Right cardiac atrium (tissue), 5 donors: ENCODE results near the gene CLPTM1L. TPM values are rescaled to one million over a fixed set of nuclear protein-coding genes. Genes with fewer than 3 reads are reported as not detected.
A peak's percentile ranks its signal among the peaks of the same experiment; 100 is the strongest.
"Not testable (repeated sequence)": the region's sequence is repeated elsewhere in the genome, so short reads cannot be mapped to it uniquely, and the experiment has no call there.

Source experiments
- ATAC-seq, 2 donors: fragments of 200-7000 bp; cut with Tn5 transposase; one replicate each; pipeline versions ENCODE4 v1.8.0 to v1.9.1; 2020; ENCODE audit warnings: moderate library complexity in 2 of 2, mild to moderate bottlenecking in 1 of 2
- DNase-seq, 3 donors: peaks; one replicate each; pipeline ENCODE4 v3.0.0-alpha.2; 2020
- H3K27ac ChIP-seq: one replicate; pipeline ENCODE4 v1.5.1; 2013; ENCODE audit warnings: mild to moderate bottlenecking, low read length, control low read depth, moderate library complexity
- H3K27me3 ChIP-seq: one replicate; pipeline ENCODE4 v1.6.1; 2013; ENCODE audit not compliant: control insufficient read depth, insufficient read depth
- H3K4me1 ChIP-seq: one replicate; pipeline ENCODE4 v1.6.1; 2013; ENCODE audit warnings: low read length; ENCODE audit not compliant: control insufficient read depth, insufficient read depth
- H3K4me3 ChIP-seq: one replicate; pipeline ENCODE4 v1.5.1; 2013; ENCODE audit warnings: low read length, control low read depth
- H3K9me3 ChIP-seq: one replicate; pipeline ENCODE4 v1.6.1; 2013; ENCODE audit warnings: low read length; ENCODE audit not compliant: control insufficient read depth
- WGBS: extraction: QIAGEN DNeasy Blood & Tissue Kit; methylation state at CpG from one replicate; pipeline ENCODE4 v1.1.7; 2013; 5-methylcytosine and 5-hydroxymethylcytosine counted together
- intact Hi-C, 4 donors: fragments of 100-400 bp; cut with DNase I; formaldehyde crosslinking; loops; one replicate each; pipeline versions ENCODE4 v1.11.0 to v1.14.0; 2022 to 2023
- polyA plus RNA-seq: library from polyadenylated mRNA; stranded (reverse); fragments of 200-250 nt; gene quantifications from one replicate; pipeline ENCODE4 v1.2.3, GENCODE V29; 2013
- total RNA-seq, 4 donors: library from RNA; stranded (reverse); fragmentation: NEBNext Ultra II Directional; extraction: Animal tissue kit (Norgen Biotek cat#: 25700); gene quantifications; one replicate each; pipeline ENCODE4 v1.2.1, GENCODE V29; 2021
- donor health status: healthy with polysubstance abuse.
- donor health status: DM: no; HTN: yes; CAD: no.
- donor health status: DM: no; HTN: no; CAD: no.
- donor health status: DM: no; HTN: yes; CAD: no; lungs with severe emphysema.
- donor health status: DM: yes; HTN: yes; CAD: no.

Gene CLPTM1L
- total and polyA plus RNA-seq, 5 donors = 43.9 to 62.7 (median 47.5) TPM

DNA sequence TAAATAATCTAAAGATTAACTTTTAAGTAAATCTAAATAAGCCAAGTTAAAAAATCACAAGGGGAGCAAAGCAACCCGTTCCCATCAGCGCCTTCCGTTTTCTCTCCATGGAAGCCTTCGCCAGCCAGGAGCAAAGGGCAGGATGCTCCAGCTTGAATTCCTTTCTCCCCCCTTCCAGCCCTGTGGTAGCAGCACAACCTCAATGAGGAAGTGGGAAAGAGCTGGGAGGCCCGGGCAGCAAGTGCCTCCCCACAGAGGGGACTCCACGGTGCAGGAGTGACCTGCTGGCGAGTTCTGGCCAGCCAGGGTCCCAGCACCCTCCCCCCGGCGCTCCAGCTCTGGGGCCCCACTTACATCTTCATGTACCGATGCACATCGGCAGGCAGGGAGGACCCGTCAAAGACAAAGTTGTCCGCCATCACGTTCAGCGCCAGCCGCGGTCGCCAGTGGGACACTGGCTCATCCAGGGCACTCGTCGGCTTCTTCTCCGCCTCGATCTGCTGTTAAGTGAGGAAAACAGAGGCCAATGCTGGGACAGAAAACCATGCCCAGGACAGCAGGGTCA, 6.3 kb downstream of the CLPTM1L start:
- Histone ChIP-seq H3K27me3 (no peaks in the 10 kb centered on the region), H3K27ac (no peak overlapping the region), H3K4me1 (no peaks in the 10 kb centered on the region), H3K9me3 (no peaks in the 10 kb centered on the region), H3K4me3 (no peak overlapping the region)
- intact Hi-C loops = no loop called here
- DNase-seq = peak in 2 of 3 donors; percentile 39 to 45
- ATAC-seq = no peak
- 92% methylated on average over 22 of the region's 22 CpGs for WGBS

DNA sequence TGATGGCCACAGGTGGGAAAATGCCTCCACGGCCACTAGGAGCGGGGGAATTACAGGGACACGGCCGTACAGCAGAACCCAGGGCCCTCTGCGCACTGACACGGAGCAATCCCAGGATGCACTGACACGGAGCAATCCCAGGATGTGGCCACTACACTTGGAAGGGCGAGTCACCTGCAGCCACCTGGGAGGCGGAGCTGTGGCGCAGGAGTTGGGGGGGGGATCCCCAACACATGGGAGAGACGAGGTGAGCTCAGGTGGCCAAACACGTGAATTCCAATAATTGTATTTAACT, 6.8 kb downstream of the CLPTM1L start:
- WGBS = 94% methylated on average over 12 of the region's 12 CpGs
- no peaks in the 10 kb centered on the region for H3K27me3 ChIP-seq
- DNase-seq (peak in 2 of 3 donors; percentile 30 to 34), ATAC-seq (no peak)
- intact Hi-C loops = no loop called here
- H3K4me1 ChIP-seq = no peaks in the 10 kb centered on the region
- no peaks in the 10 kb centered on the region for H3K9me3 ChIP-seq
- H3K27ac ChIP-seq = no peak overlapping the region
- no peak overlapping the region for H3K4me3 ChIP-seq

DNA sequence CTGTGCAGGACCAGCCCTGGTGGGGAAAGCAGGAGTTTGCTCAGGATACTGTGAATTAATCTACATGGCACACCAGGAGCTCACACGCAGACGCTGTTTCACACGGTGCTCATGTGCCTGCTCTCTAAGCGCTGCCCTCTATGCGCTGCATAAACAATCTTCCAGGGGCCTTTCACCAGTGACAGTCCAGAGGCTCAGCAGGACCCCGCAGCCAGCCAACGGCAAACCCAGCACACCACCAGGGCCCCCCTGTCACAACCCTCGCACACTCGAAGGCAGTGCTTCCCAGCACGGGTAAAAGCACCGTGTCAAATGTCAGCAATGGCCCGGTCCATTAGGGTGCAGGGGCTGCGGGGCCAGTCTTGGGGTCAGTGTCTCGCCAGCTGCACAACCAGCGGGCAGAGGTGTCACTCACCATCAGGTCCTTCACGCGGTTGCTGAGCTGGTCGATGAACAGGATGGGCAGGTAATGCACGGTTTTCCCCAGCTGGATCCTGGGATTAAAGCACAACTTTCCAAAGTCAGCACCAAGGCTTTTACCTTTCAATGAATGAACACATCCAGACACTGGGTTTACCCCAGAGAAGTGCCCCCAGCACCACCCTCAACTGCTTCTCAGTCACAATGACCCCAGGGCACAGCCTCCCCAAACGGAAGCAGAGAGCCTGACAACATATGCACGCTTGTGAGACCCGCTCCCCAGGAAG, 7.3 kb downstream of the CLPTM1L start:
- Histone ChIP-seq H3K9me3 (no peaks in the 10 kb centered on the region), H3K4me1 (no peaks in the 10 kb centered on the region), H3K27ac (no peak overlapping the region), H3K4me3 (no peak overlapping the region), H3K27me3 (no peaks in the 10 kb centered on the region)
- intact Hi-C loops = no loop called here
- ATAC-seq (no peak), DNase-seq (peak in 2 of 3 donors; percentile 17 to 35)
- 90% methylated on average over 22 of the region's 22 CpGs for WGBS

DNA sequence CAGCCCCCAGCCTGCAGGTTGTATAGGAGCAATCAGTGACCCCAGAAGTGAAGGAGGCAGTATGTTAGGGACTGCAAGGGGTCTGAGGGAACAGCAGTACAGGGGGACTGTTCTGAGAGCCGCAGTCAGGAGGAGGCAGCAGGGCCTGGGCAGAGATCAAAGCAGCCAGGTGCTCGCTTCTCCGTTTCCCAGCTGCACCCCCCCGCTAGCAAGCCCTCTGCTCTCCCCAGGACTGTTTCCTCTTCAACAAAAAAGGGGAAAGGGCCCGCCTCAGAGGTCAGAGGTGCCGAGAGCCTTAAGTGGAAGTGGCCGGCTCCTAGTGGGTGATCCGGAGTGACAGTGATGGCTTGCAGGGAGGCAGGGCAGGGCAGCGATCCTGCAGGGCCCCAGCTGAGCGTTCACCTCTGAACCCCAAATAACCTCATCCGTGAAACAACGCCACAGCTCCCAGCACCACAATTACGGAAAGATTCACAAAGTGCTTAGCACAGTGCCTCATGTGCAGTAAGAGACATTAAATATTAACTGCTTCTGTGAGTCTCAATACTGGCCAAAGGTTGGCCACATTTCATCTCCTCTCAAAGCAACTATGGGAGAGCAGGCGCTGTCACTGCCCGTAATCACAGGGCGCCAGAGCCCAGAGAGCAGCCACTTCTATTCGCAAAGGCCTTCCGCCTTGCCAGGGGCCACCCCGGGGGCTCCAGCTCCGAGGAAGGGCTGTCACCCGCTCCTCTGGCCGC, 8.0 kb downstream of the CLPTM1L start:
- no peak for ATAC-seq

DNA sequence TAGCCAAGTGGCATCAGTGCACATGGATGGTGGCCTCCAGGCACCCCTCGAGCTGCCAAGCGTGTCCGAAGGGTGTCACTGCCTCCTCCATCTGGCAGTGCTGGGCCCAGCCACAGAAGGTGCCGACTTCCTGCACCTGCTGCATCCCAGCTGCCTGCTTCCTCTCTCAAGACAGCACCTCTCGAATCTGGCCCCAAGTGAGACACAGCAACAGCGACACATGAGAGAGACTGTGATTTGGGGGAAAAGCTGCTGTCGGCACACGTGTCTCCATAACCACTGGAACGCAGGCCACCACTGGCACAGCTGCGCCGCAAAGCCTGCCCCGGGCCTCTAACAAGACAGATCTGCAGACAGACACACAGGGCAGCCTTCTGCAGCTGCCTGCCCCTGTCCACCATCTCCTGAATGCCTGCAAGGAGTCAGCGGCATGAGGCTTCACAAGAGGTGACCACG, 8.8 kb downstream of the CLPTM1L start:
- peak in 1 of 3 donors; percentile 27 for DNase-seq
- no peak for ATAC-seq
- no peak overlapping the region for H3K4me3 ChIP-seq
- H3K4me1 ChIP-seq = no peaks in the 10 kb centered on the region
- WGBS = 96% methylated on average over 14 of the region's 14 CpGs
- intact Hi-C loops = no loop called here
- no peaks in the 10 kb centered on the region for H3K27me3 ChIP-seq
- H3K27ac ChIP-seq = no peak overlapping the region
- H3K9me3 ChIP-seq = no peaks in the 10 kb centered on the region

More for the DNA sequence above, 8.0 kb downstream of the CLPTM1L start:
- DNase-seq = no peak
- H3K27me3 ChIP-seq = no peaks in the 10 kb centered on the region
- 83% methylated on average over 22 of the region's 22 CpGs for WGBS
- intact Hi-C loops = no loop called here
- no peak overlapping the region for H3K27ac ChIP-seq
- no peak overlapping the region for H3K4me3 ChIP-seq
- no peaks in the 10 kb centered on the region for H3K4me1 ChIP-seq
- no peaks in the 10 kb centered on the region for H3K9me3 ChIP-seq

DNA sequence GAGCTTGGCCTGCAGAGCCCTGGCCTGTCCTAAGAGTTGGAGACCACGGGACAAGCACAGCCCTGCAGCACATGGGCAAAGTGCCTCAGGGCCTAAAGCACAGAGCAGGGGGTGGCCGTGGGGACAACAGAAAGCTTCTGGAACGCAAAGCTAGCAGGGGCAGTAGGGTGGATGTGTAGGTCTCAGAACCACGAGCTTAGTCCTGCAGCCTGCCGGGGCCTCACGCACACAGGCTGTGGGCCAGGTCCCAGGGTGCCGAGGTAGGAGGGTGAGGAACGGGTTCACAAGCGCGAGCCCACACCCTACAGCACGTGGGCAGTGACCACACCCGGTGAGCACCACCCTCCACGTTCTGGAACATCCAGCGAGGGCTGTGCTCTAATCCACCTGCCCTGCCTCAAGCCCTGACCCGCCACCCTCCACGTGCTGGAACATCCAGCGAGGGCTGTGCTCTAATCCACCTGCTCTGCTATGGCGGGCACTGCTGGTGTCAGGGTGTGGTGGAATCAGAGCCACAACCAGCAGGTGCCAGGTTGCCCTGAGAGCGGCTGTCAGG, 9.3 kb downstream of the CLPTM1L start:
- intact Hi-C loops = no loop called here
- H3K27ac ChIP-seq = no peak overlapping the region
- ATAC-seq (peak in 1 of 2 donors; percentile 16), DNase-seq (peak in 2 of 3 donors; percentile 30 to 50)
- H3K9me3 ChIP-seq = no peaks in the 10 kb centered on the region
- H3K4me1 ChIP-seq = no peaks in the 10 kb centered on the region
- H3K27me3 ChIP-seq = no peaks in the 10 kb centered on the region
- WGBS = 90% methylated on average over 19 of the region's 19 CpGs
- H3K4me3 ChIP-seq = no peak overlapping the region

DNA sequence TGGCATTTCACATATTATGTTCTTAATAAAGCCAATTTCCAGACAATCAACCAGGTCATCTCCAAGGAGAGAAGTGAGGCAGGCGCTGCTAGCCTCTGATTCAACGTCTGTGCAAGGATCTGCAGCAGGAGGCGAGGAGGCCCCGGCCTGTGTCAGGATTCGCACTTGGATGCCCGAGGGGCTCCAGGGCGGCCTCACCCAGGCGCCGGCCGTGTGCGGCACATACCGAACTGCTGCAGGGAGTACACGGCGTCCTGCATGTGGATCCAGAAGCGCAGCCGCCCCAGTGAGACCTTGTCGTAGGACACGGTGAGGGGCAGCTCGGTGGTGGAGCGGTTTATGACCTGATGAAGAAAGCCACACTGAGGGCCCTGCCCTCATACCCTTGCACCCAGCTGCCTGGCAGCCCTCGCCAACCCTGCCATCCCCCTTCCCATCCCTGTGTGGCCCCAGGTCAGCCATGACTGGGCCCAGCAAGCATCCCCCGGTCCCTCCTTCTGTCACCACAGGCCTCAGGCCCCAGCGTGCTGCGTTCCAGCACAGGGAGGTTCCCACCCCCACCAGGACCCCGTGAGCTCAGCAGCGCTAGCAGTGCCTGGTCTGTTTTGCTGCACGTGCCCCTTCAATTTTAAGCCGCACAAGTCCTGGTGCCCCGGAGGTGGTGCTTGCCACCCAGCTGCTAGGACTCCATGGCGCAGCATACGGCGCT, 9.9 kb downstream of the CLPTM1L start:
- DNase-seq = peak in 2 of 3 donors; percentile 31 to 37
- Histone ChIP-seq H3K4me3 (no peak overlapping the region), H3K9me3 (no peaks in the 10 kb centered on the region), H3K27ac (no peak overlapping the region), H3K4me1 (no peaks in the 10 kb centered on the region), H3K27me3 (no peaks in the 10 kb centered on the region)
- 95% methylated on average over 32 of the region's 32 CpGs for WGBS
- intact Hi-C loops = no loop called here
- ATAC-seq = peak in 1 of 2 donors; percentile 7

DNA sequence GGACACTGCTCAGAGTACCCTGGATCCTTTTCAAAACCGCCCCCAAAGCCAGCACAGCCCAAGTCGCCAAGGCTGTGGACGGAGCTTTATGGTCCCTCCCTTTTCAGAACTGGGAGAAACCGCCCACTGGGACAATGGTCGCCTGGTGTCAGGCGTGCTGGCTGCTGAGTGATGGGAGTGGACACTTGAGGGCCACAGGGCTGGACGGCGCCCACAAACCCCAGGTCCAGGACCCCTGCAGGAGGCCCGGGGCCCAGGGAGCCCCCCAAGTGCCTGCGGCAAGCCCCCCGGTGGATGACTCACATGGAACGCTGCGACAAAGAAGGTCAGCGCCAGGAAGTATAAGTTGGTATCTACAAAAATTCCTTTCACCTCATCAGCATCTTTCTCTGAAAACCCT, 10.9 kb downstream of the CLPTM1L start:
- intact Hi-C loops = no loop called here
- WGBS = 94% methylated on average over 14 of the region's 14 CpGs

DNA sequence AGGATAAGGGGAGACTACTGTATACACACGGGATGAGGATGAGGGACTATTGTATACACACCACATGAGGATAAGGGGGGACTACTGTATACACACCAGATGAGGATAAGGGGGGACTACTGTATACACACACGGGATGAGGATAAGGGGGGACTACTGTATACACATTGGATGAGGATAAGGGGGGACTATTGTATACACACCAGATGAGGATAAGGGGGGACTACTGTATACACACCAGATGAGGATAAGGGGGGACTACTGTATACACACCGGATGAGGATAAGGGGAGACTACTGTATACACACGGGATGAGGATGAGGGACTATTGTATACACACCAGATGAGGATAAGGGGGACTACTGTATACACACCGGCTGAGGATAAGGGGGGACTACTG, 11.6 kb downstream of the CLPTM1L start:
- ATAC-seq, intact Hi-C loops: not testable (repeated sequence)

More for the DNA sequence above, 10.9 kb downstream of the CLPTM1L start:
- no peaks in the 10 kb centered on the region for H3K4me1 ChIP-seq
- H3K27me3 ChIP-seq = no peaks in the 10 kb centered on the region
- ATAC-seq (no peak), DNase-seq (peak in 1 of 3 donors; percentile 42)
- H3K27ac ChIP-seq = no peak overlapping the region
- H3K9me3 ChIP-seq = no peaks in the 10 kb centered on the region
- no peak overlapping the region for H3K4me3 ChIP-seq

DNA sequence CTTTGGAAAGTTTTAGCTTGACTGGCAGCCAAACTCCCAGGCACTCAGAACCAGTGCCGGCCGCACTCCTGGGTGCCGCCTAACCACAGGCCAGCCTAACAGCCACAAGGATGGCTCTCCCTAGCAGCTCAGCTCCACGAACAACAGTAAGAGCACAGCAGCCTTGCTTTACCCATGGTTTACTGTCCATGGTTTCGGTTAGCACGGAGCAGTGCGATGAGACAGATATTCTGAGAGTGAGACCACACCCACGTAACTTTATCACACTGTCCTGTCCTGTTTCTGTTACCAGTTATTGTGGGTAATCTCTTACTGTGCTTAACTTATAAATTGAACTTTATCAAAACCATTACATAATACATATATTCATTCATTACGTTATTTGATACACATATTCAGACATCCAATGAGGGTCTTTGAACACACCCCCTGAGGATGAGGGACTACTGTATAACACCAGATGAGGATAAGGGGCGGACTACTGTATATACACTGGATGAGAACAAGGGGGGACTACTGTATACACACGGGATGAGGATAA, 12.4 kb downstream of the CLPTM1L start:
- intact Hi-C loops = no loop called here
- ATAC-seq (no peak), DNase-seq (peak in 1 of 3 donors; percentile 31)
- H3K4me1 ChIP-seq = no peaks in the 10 kb centered on the region
- no peaks in the 10 kb centered on the region for H3K9me3 ChIP-seq
- H3K27me3 ChIP-seq = no peaks in the 10 kb centered on the region
- 86% methylated on average over 11 of the region's 11 CpGs for WGBS
- H3K27ac ChIP-seq = no peak overlapping the region
- H3K4me3 ChIP-seq = no peak overlapping the region

More for the DNA sequence above, 11.6 kb downstream of the CLPTM1L start:
- not testable (repeated sequence) for H3K4me3 ChIP-seq, DNase-seq, H3K27me3 ChIP-seq, H3K27ac ChIP-seq, H3K4me1 ChIP-seq, H3K9me3 ChIP-seq
- 92% methylated on average over 5 of the region's 5 CpGs for WGBS
